SH-SY5Y (cell line): ENCODE data around the gene GABPB2.

Experiments
- GATA2 ChIP-seq: IDR thresholded peaks from 2 replicates; pipeline ENCODE4 v1.6.1; 2011; ENCODE audit warnings: mild to moderate bottlenecking, low read depth, low read length
- GATA3 ChIP-seq: IDR thresholded peaks from 2 replicates; pipeline ENCODE4 v1.6.1; 2011; ENCODE audit warnings: low read depth, mild to moderate bottlenecking, low read length, moderate library complexity

Gene GABPB2

GRCh38 chr1:151051356-151052009 lies 19.1 kb upstream of the GABPB2 start:
- TF ChIP-seq GATA3: no peak
- TF ChIP-seq GATA2: no peak

DNA sequence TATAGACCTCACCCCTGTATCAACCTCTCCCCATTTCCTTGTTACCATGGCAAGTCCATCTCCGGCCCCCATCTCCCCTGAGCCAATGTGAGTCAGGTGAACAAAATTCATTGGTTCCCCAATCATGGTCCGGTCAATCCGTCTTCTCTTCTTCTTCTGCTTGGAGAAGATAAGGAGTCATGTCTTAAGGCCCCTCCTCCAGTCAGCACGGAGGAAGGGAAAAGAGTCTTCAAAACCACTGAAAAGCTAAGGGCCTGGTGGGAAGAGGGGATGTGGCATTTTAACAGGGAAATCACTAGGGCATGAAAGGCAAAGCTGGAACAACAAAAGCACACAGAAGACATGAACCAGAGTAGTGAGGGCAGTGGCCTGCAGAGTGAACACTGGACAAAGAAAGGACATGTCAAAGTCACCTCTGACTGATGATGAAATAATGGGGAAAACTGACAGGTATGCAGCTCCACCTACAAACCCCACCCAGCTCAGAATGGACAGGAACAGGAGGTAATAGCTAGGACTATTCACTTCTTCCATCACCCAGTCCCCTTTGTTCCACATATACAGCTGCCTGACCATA lies 15.5 kb upstream of the GABPB2 start:
- no peak for TF ChIP-seq GATA3
- TF ChIP-seq GATA2: no peak

DNA sequence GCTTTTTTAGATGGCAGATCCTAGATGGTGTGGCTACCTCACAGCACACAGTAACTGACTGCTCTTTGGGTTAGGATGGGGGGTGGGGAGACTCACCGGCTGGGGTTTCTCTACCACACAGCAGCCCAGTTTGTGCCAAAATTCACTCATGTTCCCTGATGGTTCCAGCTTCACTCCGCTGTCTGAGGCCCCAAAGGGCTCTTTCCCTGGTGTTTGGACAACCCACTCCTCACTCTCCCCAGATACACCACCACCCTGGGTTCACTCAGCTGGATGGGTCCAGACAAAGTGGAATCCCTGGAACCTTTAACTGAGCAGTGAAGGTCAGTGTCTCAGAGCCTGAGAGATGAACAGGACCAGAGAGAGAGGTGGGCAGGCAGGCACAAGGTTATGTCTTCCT lies 15.0 kb upstream of the GABPB2 start:
- TF ChIP-seq GATA3 (no peak), GATA2 (no peak)

GRCh38 chr1:151056149-151056548 lies 14.4 kb upstream of the GABPB2 start:
- TF ChIP-seq GATA2 (no peak), GATA3 (no peak)

- no peak for TF ChIP-seq GATA2
- no peak for TF ChIP-seq GATA3
These were observed 11.9 kb upstream of the GABPB2 start for GRCh38 chr1:151058692-151059091.

- TF ChIP-seq GATA2 (no peak), GATA3 (no peak)
These were observed 11.2 kb upstream of the GABPB2 start, which contains the start of gene CDC42SE1 for GRCh38 chr1:151059109-151060006. TSS of gene CDC42SE1 (minus strand) at chr1:151059622. CDS start at chr1:151055730, 3,892 bp downstream.

DNA sequence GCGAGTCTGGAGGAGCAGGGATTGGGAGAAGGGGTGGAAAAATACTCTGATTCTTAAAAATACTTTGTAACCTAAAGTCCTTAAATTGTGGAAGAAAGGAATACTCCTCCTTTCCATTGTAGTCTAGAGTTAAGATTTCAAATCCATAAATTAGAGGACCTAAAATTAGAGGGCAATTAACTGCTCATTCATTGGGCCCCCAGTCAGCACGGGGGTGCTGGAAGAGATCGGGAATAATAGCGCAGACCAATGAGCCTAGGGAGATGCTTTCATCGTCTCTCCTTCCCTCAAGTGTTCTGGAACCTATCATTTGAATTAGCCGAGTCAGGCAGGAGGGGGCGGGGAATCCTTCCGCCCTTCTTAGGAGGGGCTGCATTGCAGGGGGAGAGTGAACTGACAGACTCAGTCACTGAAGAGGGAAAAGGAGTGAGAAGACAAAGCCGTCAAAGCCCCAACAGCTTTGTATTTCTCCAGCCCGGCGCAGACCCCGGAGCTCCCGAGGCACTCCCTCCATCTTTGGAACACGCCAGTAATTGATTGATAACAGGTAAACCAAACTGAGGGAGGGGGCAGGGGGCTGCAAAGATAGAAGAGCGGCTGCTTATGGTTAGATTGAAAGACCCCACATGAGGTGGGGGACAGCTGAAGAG lies 10.4 kb upstream of the GABPB2 start, which contains the start of gene MLLT11:
TSS of gene MLLT11 (plus strand) at position 391 of the 650 bp plus-strand sequence. CDS start 6,828 bp downstream, outside the sequence.
- no peak for TF ChIP-seq GATA3
- 0 out of 2 replicates have a peak, but pooled peaks have one; percentile 15 for TF ChIP-seq GATA2

GRCh38 chr1:151060657-151061421 lies 9.7 kb upstream of the GABPB2 start:
- TF ChIP-seq GATA2 (peak; percentile 36), GATA3 (no peak)

DNA sequence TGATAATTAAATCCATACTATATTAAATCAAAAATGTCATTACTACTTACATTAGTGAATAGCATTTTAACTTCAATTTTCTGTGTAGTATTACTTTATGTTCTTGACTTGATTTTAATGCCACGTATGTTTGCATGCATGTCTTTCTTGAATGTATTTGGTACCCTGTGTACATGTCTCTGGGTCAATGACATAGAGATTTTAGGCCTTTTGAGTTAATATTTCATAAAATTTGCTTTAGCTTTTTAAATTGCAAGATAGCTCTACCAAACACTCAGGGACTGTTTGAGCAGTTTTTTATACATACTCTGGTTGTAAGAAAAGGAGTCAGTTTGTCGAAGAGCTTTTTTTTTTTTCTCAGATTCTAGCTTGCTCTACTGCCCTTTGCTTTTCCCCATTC lies 8.9 kb upstream of the GABPB2 start:
- TF ChIP-seq GATA3 (no peak), GATA2 (no peak)

GRCh38 chr1:151062741-151063371 lies 7.7 kb upstream of the GABPB2 start:
- peak; percentile 72 for TF ChIP-seq GATA2
- no peak for TF ChIP-seq GATA3

DNA sequence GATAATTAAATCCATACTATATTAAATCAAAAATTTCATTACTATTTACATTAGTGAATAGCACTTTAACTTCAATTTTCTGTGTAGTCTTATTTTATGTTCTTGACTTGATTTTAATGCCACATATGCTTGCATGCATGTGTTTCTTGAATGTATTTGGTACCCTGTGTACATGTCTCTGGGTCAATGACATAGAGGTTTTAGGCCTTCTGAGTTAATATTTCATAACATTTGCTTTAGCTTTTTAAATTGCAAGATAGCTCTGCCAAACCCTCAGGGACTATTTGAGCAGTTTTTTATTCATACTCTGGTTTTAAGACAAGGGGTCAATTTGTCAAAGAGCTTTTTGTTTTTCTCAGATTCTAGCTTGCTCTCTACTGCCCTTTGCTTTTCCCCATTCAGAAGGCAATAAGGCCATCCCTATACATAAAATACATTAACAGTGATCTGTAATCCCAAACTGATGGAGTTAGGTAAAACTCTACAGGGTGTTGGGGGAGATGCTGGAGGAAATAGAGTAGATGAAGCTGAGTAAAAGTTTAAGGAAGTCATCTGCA lies 5.4 kb upstream of the GABPB2 start:
- TF ChIP-seq GATA2: no peak
- TF ChIP-seq GATA3: no peak

DNA sequence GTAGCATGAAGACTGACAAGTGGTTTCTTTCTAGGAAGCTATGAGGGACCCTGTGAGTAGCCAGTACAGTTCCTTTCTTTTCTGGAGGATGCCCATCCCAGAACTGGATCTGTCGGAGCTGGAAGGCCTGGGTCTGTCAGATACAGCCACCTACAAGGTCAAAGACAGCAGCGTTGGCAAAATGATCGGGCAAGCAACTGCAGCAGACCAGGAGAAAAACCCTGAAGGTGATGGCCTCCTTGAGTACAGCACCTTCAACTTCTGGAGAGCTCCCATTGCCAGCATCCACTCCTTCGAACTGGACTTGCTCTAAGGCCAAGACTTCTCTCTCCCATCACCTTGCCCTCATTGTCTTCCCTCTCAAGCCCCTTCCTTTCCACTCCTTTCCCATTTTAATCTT lies 3.4 kb upstream of the GABPB2 start:
- no peak for TF ChIP-seq GATA3
- no peak for TF ChIP-seq GATA2

GRCh38 chr1:151069103-151069486 lies 1.5 kb upstream of the GABPB2 start:
- TF ChIP-seq GATA2: no peak
- no peak for TF ChIP-seq GATA3
